Stimulated activated CD8-positive, alpha-beta memory T cell treated with anti-CD3 and anti-CD28 coated beads, Interleukin-2, amount 100 ng/mL, for 1 hour (primary cell): ENCODE measurements around the gene FAM229B.
"Not testable (repeated sequence)": the region's sequence is repeated elsewhere in the genome, so short reads cannot be mapped to it uniquely, and the experiment has no call there.

Experiments
- DNase-seq, 2 donors: peaks; one replicate each; pipeline ENCODE4 v3.0.0-alpha.2; 2020; ENCODE audit warnings: low read depth in 2 of 2

FAM229B gene

GRCh38 chr6:112062966-112063365 is 24.4 kb upstream of the FAM229B start:
- DNase-seq: no peak

DNA sequence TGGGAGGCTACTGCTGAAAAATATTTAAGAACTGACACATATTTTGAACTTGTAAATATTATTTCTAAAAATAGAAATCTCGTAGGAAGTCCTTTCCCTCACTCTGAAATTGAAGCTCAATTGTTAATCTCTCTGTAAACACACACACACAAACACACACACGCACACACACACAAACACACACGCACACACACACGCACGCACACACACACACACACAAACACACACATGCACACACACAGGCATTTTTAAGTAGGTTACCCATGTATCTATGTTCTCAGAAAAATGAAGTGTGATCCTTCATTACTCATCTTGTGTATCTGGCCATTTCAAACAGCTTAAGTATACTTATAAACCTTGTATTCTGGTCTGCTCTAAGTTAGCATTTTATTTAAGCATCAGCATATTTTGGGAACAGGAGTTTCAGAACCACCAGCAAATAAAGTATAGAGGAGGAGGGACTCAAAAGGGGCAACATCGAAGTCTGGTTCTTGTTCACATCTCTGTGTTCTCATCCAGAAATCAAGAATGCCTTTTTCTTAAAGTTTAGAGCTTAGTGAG is 21.9 kb upstream of the FAM229B start:
- DNase-seq: no peak

DNA sequence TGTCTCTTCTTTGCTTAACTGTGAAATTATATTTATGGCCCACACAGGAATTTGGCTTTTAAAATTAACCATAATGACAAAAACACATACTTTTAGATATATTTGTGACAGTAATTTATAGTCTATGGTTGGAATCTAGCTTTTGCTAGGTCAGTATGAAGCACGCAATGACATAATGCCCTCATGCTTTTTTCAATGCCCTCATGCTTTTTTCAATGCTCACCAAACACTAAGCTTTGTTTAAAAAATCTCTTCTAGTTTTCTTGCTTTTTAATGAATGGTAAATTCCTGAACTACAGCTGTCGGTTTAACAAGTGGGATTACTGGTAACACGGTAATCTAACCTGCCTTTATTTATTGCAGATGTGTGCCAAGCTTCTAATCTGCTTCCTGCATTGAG is 20.8 kb upstream of the FAM229B start:
- no peak for DNase-seq

GRCh38 chr6:112081569-112081968 is 5.8 kb upstream of the FAM229B start:
- no peak for DNase-seq

GRCh38 chr6:112085286-112086065 is 1.9 kb upstream of the FAM229B start:
- DNase-seq: no peak

DNA sequence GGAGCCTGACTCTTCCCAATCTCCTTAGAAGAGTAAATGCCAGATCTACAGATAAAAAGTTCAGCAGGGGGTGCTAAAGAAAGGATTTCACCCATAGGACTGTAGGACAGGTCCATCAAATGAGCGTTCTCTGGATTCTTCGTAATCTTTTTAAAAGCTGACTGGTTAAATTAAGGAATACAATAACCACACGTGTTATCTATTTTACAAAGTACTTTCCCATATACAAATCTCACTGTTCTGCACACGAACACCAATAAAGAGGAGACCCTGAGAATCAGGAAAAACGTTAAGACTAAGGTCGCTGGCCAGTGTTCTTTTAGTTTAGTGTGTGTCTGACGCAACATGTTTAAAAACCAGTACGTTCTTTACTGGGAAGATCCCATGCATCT is 651 bp upstream of the FAM229B start:
- no peak for DNase-seq

- no peak for DNase-seq
Observed at GRCh38 chr6:112087916-112088315, 525 bp downstream of the FAM229B start.

GRCh38 chr6:112096901-112097300 is 9.5 kb downstream of the FAM229B start:
- DNase-seq: no peak

- no peak for DNase-seq
Observed at GRCh38 chr6:112100561-112100960, 13.2 kb downstream of the FAM229B start.

DNA sequence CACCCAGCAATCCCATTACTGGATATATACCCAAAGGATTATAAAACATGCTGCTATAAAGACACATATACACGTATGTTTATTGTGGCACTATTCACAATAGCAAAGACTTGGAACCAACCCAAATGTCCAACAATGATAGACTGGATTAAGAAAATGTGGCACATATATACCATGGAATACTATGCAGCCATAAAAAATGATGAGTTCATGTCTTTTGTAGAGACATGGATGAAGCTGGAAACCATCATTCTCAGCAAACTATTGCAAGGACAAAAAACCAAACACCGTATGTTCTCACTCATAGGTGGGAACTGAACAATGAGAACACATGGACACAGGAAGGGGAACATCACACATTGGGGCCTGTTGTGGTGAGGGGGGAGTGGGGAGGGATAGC is 18.6 kb downstream of the FAM229B start:
- DNase-seq: not testable (repeated sequence)

DNA sequence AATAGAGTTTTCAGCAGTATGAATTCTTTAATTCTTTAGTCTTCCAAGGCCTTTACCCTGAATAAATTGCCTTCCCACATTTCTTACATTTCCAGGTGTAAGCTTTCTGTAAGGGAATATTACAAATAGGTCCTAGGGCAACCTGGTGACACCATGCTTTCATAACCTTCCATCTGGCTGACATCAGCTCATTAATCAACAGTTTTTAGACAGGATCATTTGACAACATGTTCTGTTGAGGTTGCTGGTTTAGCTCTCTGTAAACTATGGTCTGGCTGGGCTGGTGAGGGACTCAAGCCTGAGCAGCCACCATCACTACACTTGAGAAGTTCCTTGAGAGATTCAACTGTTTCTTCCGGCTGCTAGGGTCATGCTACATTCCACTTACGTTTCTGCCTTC is 19.2 kb downstream of the FAM229B start:
- DNase-seq: no peak

- no peak for DNase-seq
Observed at GRCh38 chr6:112109262-112109661, 21.9 kb downstream of the FAM229B start.

DNA sequence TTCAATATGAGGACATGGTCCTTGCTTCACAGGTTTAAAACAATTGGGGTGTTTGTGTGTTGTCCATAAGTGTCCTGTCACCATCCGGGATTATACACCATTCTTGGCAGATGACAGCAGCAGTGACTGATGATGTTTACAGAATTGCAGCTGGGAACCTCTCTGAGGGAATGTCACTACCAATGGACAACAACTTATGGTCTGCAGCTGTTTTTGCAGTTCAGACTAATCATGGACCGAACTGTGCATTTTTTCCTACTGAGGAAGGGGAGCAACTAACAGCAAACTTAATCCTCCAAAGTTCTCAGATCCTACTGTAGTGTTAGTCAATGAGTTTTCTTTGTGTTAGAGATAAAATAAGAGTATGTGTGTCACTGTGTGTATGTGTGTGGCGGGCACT is 26.0 kb downstream of the FAM229B start:
- no peak for DNase-seq

DNA sequence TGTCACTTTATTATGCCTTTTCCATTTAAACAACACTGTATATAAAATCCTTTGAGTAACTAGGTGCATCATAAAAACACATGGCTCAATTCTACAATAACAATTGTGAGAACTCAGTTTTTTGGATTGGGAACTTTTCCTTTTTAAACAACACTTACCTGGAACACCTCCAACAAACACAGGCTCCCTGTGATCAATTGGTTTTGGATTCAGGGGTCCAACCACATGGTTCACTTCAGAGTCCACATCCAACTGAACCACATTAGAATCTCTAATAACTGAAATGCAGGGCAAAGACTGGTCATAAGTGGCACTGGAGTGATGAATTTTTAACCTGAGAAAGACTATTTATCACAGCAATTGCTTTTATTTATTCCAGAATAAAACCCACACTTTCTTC is 26.5 kb downstream of the FAM229B start:
- DNase-seq: no peak

GRCh38 chr6:112114577-112115223 is 27.3 kb downstream of the FAM229B start:
- DNase-seq: no peak

- DNase-seq: no peak
Observed at GRCh38 chr6:112116221-112116620, 28.8 kb downstream of the FAM229B start.

DNA sequence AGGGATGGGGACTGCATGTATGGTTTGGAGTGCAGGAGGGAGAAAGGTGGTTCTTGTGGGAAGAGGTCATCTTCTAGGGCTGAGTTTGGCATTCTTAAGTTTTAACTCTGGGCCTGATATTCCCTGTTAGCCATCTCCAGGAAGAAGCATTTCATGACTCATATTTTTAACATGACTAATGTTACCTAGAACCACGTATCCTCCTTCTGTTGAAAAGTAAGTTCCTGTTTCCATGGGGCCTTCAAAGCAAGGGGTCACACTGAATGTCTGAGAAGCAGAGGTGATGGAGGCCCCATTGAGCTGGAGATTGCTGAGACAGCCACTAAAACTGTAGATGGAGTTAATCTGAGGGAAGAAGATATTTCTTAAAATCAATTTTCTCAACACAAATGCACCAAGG is 30.2 kb downstream of the FAM229B start:
- DNase-seq: no peak

GRCh38 chr6:112118034-112118433 is 30.6 kb downstream of the FAM229B start:
- no peak for DNase-seq

DNA sequence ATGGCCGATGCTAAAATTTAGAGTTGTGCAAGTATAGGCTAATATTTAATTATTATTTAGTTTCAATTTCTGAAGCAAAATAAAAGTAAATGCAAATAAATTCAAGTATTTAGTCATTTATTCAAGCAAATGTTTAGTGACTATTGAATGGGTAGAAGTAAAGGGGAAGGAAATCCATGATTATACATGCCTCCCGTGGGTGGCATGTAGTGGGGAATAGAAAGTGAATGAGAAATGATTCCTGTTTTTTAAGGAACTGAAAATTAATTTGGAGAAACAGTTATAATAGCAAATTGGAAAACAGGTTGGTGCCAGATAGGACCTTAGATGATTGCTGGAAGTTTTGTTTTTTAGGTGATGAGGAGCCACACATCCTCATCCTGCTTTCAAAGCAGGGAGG is 35.4 kb downstream of the FAM229B start:
- no peak for DNase-seq

GRCh38 chr6:112123982-112124381 is 36.6 kb downstream of the FAM229B start:
- no peak for DNase-seq

DNA sequence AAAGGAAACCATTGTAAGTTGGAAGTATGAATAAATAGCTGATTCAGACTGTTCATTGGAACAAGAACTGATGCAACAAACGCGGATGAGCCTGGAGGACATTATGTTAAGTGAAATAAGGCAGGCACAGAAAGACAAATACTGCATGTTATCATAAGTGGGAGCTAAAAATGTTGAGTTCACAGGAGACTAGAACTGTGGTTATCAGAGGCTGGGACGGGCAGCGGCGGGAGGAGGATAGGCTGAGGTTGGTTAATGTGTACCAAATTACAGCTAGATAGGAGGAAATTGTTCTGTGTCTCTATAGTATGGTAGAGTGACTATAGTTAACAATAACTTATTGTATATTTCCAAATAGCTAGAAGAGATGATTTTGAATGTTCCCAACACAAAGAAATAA is 40.8 kb downstream of the FAM229B start:
- no peak for DNase-seq

DNA sequence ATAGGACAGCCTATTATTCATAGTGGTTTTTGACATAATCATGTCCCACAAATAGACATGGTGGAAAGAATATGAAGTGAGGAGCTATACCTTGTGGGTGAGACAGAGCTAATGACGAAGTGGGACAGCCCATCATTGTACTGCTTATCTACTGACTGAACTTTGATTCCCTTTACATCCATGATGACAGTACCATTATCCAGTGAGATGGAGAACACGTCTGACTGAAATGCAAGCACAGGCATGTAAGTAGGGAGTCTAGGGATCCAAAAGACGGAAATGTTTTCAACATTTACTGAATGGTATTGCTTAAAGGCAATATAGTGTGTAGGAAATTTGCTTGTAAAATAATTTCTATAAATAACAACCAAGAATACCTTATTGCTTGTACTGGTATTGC is 43.5 kb downstream of the FAM229B start:
- DNase-seq: no peak

GRCh38 chr6:112139052-112139451 is 51.7 kb downstream of the FAM229B start:
- no peak for DNase-seq
